DND-41 (cell line): ENCODE measurements around the gene ACE.

ENCODE experiments used
- EZH2 ChIP-seq: IDR thresholded peaks from 3 replicates; pipeline ENCODE4 v1.6.1; 2012; ENCODE audit warnings: borderline replicate concordance, low read depth, mild to moderate bottlenecking, moderate library complexity, low read length, inconsistent platforms; ENCODE audit not compliant: severe bottlenecking
- TF ChIP-seq, protein P1 (sequence below): IDR thresholded peaks from 2 replicates; pipeline ENCODE4 v1.5.1; 2012; ENCODE audit warnings: borderline replicate concordance, low read length, moderate library complexity, mild to moderate bottlenecking; ENCODE audit not compliant: poor library complexity, severe bottlenecking; ENCODE audit errors: extremely low read depth

- TF ChIP-seq, protein P1, sequence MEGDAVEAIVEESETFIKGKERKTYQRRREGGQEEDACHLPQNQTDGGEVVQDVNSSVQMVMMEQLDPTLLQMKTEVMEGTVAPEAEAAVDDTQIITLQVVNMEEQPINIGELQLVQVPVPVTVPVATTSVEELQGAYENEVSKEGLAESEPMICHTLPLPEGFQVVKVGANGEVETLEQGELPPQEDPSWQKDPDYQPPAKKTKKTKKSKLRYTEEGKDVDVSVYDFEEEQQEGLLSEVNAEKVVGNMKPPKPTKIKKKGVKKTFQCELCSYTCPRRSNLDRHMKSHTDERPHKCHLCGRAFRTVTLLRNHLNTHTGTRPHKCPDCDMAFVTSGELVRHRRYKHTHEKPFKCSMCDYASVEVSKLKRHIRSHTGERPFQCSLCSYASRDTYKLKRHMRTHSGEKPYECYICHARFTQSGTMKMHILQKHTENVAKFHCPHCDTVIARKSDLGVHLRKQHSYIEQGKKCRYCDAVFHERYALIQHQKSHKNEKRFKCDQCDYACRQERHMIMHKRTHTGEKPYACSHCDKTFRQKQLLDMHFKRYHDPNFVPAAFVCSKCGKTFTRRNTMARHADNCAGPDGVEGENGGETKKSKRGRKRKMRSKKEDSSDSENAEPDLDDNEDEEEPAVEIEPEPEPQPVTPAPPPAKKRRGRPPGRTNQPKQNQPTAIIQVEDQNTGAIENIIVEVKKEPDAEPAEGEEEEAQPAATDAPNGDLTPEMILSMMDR: peak; percentile 43
- TF ChIP-seq EZH2: no peak
Measured at GRCh38 chr17:63497708-63498483, 21.0 kb downstream of the ACE start.
